Adrenal gland (tissue), 12 donors: ENCODE measurements around the gene NDUFS2. TPM values are rescaled to one million over a fixed set of nuclear protein-coding genes. Genes with fewer than 3 reads are reported as not detected.
A peak's percentile ranks its signal among the peaks of the same experiment; 100 is the strongest.
"Not testable (repeated sequence)": the region's sequence is repeated elsewhere in the genome, so short reads cannot be mapped to it uniquely, and the experiment has no call there.

Experiments used
- DNase-seq, 7 donors: peaks; one replicate each; pipeline ENCODE4 v3.0.0-alpha.2; 2019 to 2020
- H3K27ac ChIP-seq, 5 donors: fragments of 200-600 bp; sonication (generic) in 4 of 5; 1 replicate in 3 of 5; 2 replicates in 2 of 5; pipeline versions ENCODE4 v1.5.1 to v1.8.0; 2016 to 2020; ENCODE audit warnings: mild to moderate bottlenecking in 1 of 5
- H3K27me3 ChIP-seq: fragments of 200-600 bp; 2 replicates; pipeline ENCODE4 v1.8.0; 2021
- H3K36me3 ChIP-seq, 2 donors: fragments of 200-600 bp; replicated peaks in 1 of 2; 1 replicate in 1 of 2; 2 replicates in 1 of 2; pipeline versions ENCODE4 v1.5.1 to v1.8.0; 2018 to 2022
- H3K4me1 ChIP-seq, 2 donors: fragments of 200-600 bp; replicated peaks in 1 of 2; 1 replicate in 1 of 2; 2 replicates in 1 of 2; pipeline versions ENCODE4 v1.5.1 to v1.8.0; 2018 to 2021
- H3K4me3 ChIP-seq, 4 donors: fragments of 200-600 bp; sonication (generic) in 3 of 4; one replicate each; pipeline ENCODE4 v1.5.1; 2016 to 2018
- H3K9me3 ChIP-seq, 3 donors: fragments of 200-600 bp; sonication (generic) in 1 of 3; replicated peaks in 1 of 3; 1 replicate in 2 of 3; 2 replicates in 1 of 3; pipeline versions ENCODE4 v1.5.1 to v1.8.0; 2016 to 2021
- POLR2A ChIP-seq, 2 donors: fragments of 450-650 bp; IDR thresholded peaks; one replicate each; pipeline ENCODE4 v1.6.1; 2017; ENCODE audit warnings: antibody characterized with exemption in 2 of 2, mild to moderate bottlenecking in 2 of 2, moderate library complexity in 1 of 2
- WGBS, 4 donors: extraction: QIAGEN DNeasy Blood & Tissue Kit in 2 of 4; methylation state at CpG; one replicate each; pipeline versions ENCODE4 v1.1.5 to v1.1.7; 2013 to 2017; 5-methylcytosine and 5-hydroxymethylcytosine counted together
- intact Hi-C, 2 donors: fragments of 100-400 bp; cut with DNase I; formaldehyde crosslinking; loops; one replicate each; pipeline versions ENCODE4 v1.14.1 to v1.15.0; 2022 to 2023
- polyA plus RNA-seq, 3 donors: library from polyadenylated mRNA; stranded (reverse); fragments of 200-250 nt in 2 of 3; fragments of 350-450 nt in 1 of 3; fragmentation: Illumina TruSeq in 1 of 3; extraction: RNeasy Lipid Tissue Mini Kit (QIAGEN cat#74804) in 1 of 3; gene quantifications; one replicate each; pipeline ENCODE4 v1.2.3, GENCODE V29; 2013 to 2014
- total RNA-seq, 9 donors: library from RNA; depleted of rRNA in 4 of 9; stranded (reverse); fragments of >200 nt in 4 of 9; fragments of 120-200 nt in 1 of 9; fragmentation: NEBNext Ultra II Directional in 1 of 9; extraction: Animal tissue kit (Norgen Biotek cat#: 25700) in 1 of 9; gene quantifications; one replicate each; pipeline versions ENCODE4 v1.1.0 to v1.2.4, GENCODE V29; 2013 to 2023
- TF ChIP-seq, protein P1 (sequence below), 6 experiments: fragments of 450-650 bp in 4 of 6; fragments of 200-600 bp in 2 of 6; sonication (generic) in 1 of 6; IDR thresholded peaks; 1 replicate in 5 of 6; 2 replicates in 1 of 6; pipeline versions ENCODE4 v1.5.1 to v1.8.0; 2016 to 2021; ENCODE audit warnings: antibody characterized with exemption in 6 of 6, mild to moderate bottlenecking in 2 of 6, moderate library complexity in 1 of 6
- donor health status: healthy with polysubstance abuse.
- donor health status: Bipolar disorder and iron deficiency.
- donor health status: DM: yes; HTN: yes; CAD: no.
- donor health status: DM: no; HTN: no; CAD: no.
- donor health status: DM: no; HTN: no; CAD: no.
- donor health status: DM: yes; HTN: yes; CAD: no.

NDUFS2 gene
- total and polyA plus RNA-seq, 12 donors, result 78.3 to 305 (median 167) TPM

DNA sequence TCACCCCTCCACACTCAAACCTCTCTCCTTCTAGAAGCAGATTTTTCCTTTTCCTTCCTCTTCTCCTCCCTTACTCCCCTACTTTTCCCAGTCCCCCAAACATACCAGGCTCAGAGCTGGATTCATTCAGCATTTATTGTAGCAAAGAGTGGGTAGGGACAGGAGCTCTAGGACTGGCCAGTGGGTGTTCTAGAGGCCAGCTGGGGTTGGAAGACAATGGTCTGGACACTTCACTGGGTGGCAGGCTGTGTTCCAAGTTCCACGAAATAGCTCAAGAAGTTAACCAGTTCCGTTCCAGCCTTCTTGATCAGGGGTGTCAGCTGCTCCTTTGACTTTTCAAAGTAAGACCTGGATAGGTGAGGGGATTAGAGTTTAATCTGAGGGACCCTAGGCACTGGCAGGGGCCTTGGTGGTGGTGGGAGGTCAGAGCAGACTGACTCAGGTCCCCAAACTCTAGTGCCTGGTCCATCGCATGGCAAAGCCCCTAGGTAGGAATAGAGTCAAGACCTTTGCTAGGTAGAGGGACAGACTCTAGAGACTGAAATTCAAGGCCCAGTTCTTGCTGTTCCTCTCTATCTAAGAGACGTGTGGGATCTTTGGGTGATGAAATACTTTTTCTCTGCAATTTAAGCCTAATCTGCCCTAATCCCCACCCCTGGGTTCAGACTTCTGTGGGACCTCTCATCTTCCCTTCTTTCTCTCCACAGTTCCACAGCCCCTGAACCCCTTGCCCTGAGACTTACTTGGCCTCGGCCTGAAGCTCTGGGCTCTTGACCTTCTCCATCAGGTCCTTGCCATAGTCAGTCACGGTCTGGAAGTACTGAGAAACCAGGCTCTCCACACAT is 20.2 kb downstream of the NDUFS2 start:
- intact Hi-C loops, result loop anchor here in 1 of 2 donors (10.0 kb wide), 2 partner anchors 72 to 152 kb away; no protein-coding TSS in a partner anchor
- TF ChIP-seq, protein P1, sequence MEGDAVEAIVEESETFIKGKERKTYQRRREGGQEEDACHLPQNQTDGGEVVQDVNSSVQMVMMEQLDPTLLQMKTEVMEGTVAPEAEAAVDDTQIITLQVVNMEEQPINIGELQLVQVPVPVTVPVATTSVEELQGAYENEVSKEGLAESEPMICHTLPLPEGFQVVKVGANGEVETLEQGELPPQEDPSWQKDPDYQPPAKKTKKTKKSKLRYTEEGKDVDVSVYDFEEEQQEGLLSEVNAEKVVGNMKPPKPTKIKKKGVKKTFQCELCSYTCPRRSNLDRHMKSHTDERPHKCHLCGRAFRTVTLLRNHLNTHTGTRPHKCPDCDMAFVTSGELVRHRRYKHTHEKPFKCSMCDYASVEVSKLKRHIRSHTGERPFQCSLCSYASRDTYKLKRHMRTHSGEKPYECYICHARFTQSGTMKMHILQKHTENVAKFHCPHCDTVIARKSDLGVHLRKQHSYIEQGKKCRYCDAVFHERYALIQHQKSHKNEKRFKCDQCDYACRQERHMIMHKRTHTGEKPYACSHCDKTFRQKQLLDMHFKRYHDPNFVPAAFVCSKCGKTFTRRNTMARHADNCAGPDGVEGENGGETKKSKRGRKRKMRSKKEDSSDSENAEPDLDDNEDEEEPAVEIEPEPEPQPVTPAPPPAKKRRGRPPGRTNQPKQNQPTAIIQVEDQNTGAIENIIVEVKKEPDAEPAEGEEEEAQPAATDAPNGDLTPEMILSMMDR (IDR thresholded peaks at IDR 0.05), result no peak
- no peak for TF ChIP-seq POLR2A (IDR thresholded peaks at IDR 0.05)
- Histone ChIP-seq H3K4me1 (peaks cover 5 to 18% of the 10 kb centered on the region in 2 donors), H3K36me3 (no peaks in the 10 kb centered on the region), H3K4me3 (no peak overlapping the region), H3K9me3 (no peaks in the 10 kb centered on the region), H3K27me3 (no peaks in the 10 kb centered on the region), H3K27ac (no peak overlapping the region)
- 67 to 78% (median 77%) methylated on average over 6 of the region's 6 CpGs for WGBS, 4 donors
- DNase-seq, result no peak

DNA sequence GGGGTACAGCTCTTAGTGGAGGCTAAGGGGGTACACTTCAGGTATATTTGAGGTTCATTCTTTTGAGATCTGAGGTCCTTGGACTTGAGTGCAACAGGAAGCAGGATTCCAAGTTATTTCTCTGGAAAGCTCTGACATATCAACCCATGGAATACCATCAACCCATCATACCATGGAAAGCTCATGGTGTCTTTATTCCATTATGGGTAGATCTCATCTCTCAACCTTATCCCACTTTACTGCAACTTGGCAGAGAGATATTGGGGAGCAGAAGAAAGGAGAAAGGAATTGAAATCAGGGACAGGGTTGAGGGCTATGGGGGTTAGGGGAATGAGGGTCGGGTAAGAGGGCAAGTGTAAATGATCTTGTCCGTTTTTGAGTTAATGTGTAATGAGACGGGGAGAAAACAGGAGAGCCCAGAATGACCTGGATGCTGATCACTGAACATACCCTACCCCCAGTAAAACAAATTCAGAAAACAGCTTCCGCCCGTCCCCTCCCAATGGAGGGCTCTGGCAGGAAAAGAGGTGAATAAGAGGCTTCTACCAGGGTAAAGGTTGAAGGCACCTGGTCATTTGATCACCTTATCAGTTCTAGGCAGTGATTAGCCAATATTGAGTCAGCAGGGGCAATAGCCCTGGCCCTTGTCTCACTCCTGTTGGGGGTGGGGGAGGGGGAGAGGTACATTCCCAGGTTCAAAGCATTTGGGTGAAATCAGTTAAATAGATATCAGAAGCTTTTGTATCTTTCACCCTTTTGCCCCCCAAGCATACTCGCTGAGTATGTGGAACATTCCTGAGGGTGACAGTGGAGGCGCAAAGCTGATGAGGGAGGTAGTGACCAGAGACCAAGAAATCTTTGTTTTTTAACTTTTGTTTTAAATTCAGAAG is 21.9 kb downstream of the NDUFS2 start:
- intact Hi-C loops, result loop anchor here in 1 of 2 donors (10.0 kb wide), 2 partner anchors 71 to 151 kb away; no protein-coding TSS in a partner anchor
- TF ChIP-seq POLR2A (IDR thresholded peaks at IDR 0.05), result no peak
- TF ChIP-seq, protein P1 (IDR thresholded peaks at IDR 0.05), result no peak
- 87 to 91% (median 90%) methylated on average over 7 of the region's 7 CpGs for WGBS, 4 donors
- Histone ChIP-seq H3K4me1 (peaks cover 5 to 23% of the 10 kb centered on the region in 2 donors), H3K4me3 (no peak overlapping the region), H3K36me3 (peaks cover 0 to 9% of the 10 kb centered on the region in 2 donors), H3K27me3 (no peaks in the 10 kb centered on the region), H3K27ac (no peak overlapping the region), H3K9me3 (no peaks in the 10 kb centered on the region)
- no peak for DNase-seq

DNA sequence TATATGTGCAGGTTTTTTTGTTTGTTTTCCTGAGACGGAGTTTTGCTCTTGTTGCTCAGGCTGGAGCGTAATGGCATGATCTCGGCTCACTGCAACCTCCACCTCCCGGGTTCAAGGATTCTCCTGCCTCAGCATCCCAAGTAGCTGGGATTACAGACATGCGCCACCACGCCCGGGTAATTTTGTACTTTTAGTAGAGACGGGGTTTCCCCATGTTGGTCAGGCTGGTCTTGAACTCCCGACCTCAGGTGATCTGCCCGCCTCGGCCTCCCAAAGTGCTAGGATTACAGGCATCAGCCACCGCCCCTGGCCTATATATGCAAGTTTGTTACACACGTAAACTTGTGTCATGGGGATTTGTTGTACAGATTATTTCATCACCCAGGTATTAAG is 22.5 kb downstream of the NDUFS2 start:
- DNase-seq, H3K27me3 ChIP-seq, H3K4me3 ChIP-seq, H3K9me3 ChIP-seq: not testable (repeated sequence)
- intact Hi-C loops, result loop anchor here (5.0 to 10.0 kb wide), 5 partner anchors 63 to 158 kb away; partner anchors contain the start of gene CFAP126 (in 1 of the 2)
- Histone ChIP-seq H3K4me1 (peaks cover 5 to 23% of the 10 kb centered on the region in 2 donors), H3K36me3 (peaks cover 0 to 14% of the 10 kb centered on the region in 2 donors), H3K27ac (peak overlapping the region in 1 of 5 donors; percentile 60)
- WGBS, 4 donors, result 84 to 91% (median 90%) methylated on average over 13 of the region's 13 CpGs

DNA sequence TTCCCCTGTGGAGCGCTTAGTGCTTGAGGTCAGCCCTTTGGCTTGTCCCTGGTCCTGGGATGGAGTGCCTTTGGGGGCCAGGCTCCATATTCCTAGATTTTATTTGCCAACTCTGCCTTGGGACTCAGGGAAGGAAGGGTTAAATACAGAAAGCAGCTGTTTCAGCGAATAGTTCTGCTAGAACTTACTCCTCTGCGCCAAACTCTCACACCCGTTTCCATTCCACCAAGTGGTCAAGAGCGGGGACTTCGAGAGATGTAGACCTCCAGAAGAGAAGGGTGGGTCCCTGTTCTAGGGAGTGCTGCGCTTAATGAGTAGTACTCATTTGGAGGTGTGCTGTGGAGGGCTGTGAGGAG is 23.0 kb downstream of the NDUFS2 start:
- H3K36me3 ChIP-seq, result peaks cover 0 to 18% of the 10 kb centered on the region in 2 donors
- TF ChIP-seq, protein P1 (IDR thresholded peaks at IDR 0.05), result no peak
- TF ChIP-seq POLR2A (IDR thresholded peaks at IDR 0.05), result no peak
- peaks cover 5 to 23% of the 10 kb centered on the region in 2 donors for H3K4me1 ChIP-seq
- 65 to 77% (median 74%) methylated on average over 7 of the region's 7 CpGs for WGBS, 4 donors
- H3K9me3 ChIP-seq, result no peaks in the 10 kb centered on the region
- H3K27ac ChIP-seq, result peak overlapping the region in 4 of 5 donors; percentile 14 to 60 (median 36)
- intact Hi-C loops, result loop anchor here (5.0 to 10.0 kb wide), 5 partner anchors 62 to 157 kb away; partner anchors contain the start of gene CFAP126 (in 1 of the 2)
- no peaks in the 10 kb centered on the region for H3K27me3 ChIP-seq
- no peak for DNase-seq
- no peak overlapping the region for H3K4me3 ChIP-seq
